IMR-90 (cell line): Measurements from ENCODE around the gene ZNF780B. TPM values are rescaled to one million over a fixed set of nuclear protein-coding genes. Genes with fewer than 3 reads are reported as not detected.

Source experiments
- ATAC-seq: fragments of 200-7000 bp; cut with Tn5 transposase; 2 replicates; pipeline ENCODE4 v1.9.1; 2020; ENCODE audit warnings: low read depth, mild to moderate bottlenecking, moderate library complexity
- BruUV-seq: library from RNA; stranded (reverse); fragments of 400-500 nt; replicated peaks from 2 replicates; lab custom pipeline; 2021; lab: Mats Ljungman, UMichigan
- CTCF ChIA-PET: fragments of 300-600 bp; formaldehyde crosslinking; extraction: SDS; loops from one replicate; lab custom pipeline; 2021; ENCODE audit warnings: antibody characterized with exemption; lab: Yijun Ruan, JAX
- POLR2A ChIA-PET: fragments of 300-600 bp; sonication (Branson Sonifier 250); formaldehyde crosslinking; loops from one replicate; lab custom pipeline; 2022; ENCODE audit warnings: antibody characterized with exemption; ENCODE audit not compliant: unreplicated experiment; lab: Charles Lee
- DNase-seq: peaks from one replicate; pipeline ENCODE4 v3.0.0; 2013
- H2AFZ ChIP-seq: replicated peaks from 2 replicates; pipeline ENCODE3; 2013; ENCODE audit warnings: low read length, mild to moderate bottlenecking; ENCODE audit not compliant: poor library complexity
- H2AK5ac ChIP-seq: 2 replicates; pipeline ENCODE4 v1.6.1; 2013; ENCODE audit warnings: low read depth, low read length, inconsistent platforms
- H2AK9ac ChIP-seq: replicated peaks from 2 replicates; pipeline ENCODE3; 2013; ENCODE audit warnings: mild to moderate bottlenecking, low read depth, low read length, moderate library complexity; ENCODE audit not compliant: poor library complexity
- H2BK120ac ChIP-seq: 2 replicates; pipeline ENCODE4 v1.6.1; 2013; ENCODE audit warnings: low read depth, low read length, inconsistent platforms
- H2BK15ac ChIP-seq: 3 replicates; pipeline ENCODE4 v1.6.1; 2013; ENCODE audit warnings: low read depth, low read length, inconsistent platforms
- H2BK20ac ChIP-seq: 2 replicates; pipeline ENCODE4 v1.6.1; 2013; ENCODE audit warnings: low read depth, mild to moderate bottlenecking, inconsistent platforms, low read length, moderate library complexity
- H2BK5ac ChIP-seq: 2 replicates; pipeline ENCODE4 v1.6.1; 2013; ENCODE audit warnings: mild to moderate bottlenecking, low read depth, low read length, inconsistent platforms; ENCODE audit not compliant: poor library complexity, severe bottlenecking
- H3K14ac ChIP-seq: replicated peaks from 2 replicates; pipeline ENCODE4 v1.6.1; 2013; ENCODE audit warnings: low read depth, low read length, inconsistent platforms
- H3K18ac ChIP-seq: 2 replicates; pipeline ENCODE4 v1.6.1; 2013; ENCODE audit warnings: low read depth, low read length, control low read depth
- H3K23ac ChIP-seq: 2 replicates; pipeline ENCODE4 v1.6.1; 2013; ENCODE audit warnings: low read depth, low read length, inconsistent platforms
- H3K27ac ChIP-seq: 2 replicates; pipeline ENCODE4 v1.5.1; 2013; ENCODE audit warnings: mild to moderate bottlenecking, control low read depth, low read length; ENCODE audit not compliant: insufficient read depth
- H3K27me3 ChIP-seq: 2 replicates; pipeline ENCODE4 v1.6.1; 2013; ENCODE audit warnings: low read length; ENCODE audit not compliant: control insufficient read depth, insufficient read depth
- H3K36me3 ChIP-seq: 2 replicates; pipeline ENCODE4 v1.6.1; 2013; ENCODE audit warnings: low read length, mixed read lengths; ENCODE audit not compliant: control insufficient read depth, insufficient read depth
- H3K4ac ChIP-seq: 2 replicates; pipeline ENCODE4 v1.6.1; 2013; ENCODE audit warnings: low read depth, low read length, inconsistent platforms
- H3K4me1 ChIP-seq: 2 replicates; pipeline ENCODE4 v1.6.1; 2013; ENCODE audit warnings: low read length, mixed read lengths; ENCODE audit not compliant: control insufficient read depth, insufficient read depth
- H3K4me2 ChIP-seq: 2 replicates; pipeline ENCODE4 v1.6.1; 2013; ENCODE audit warnings: low read depth, mild to moderate bottlenecking, control low read depth, low read length, moderate library complexity
- H3K4me3 ChIP-seq: 2 replicates; pipeline ENCODE4 v1.5.1; 2013; ENCODE audit warnings: low read depth, mild to moderate bottlenecking, control low read depth, low read length, moderate library complexity; ENCODE audit not compliant: insufficient read depth
- H3K56ac ChIP-seq: 2 replicates; pipeline ENCODE4 v1.6.1; 2013; ENCODE audit warnings: low read length, inconsistent platforms; ENCODE audit not compliant: insufficient read depth; ENCODE audit errors: extremely low read depth
- H3K79me1 ChIP-seq, 2 experiments: 2 replicates each; pipeline ENCODE4 v1.6.1; 2013; ENCODE audit warnings: low read length in 2 of 2, inconsistent platforms in 1 of 2, low read depth in 1 of 2
- H3K9ac ChIP-seq: 2 replicates; pipeline ENCODE4 v1.6.1; 2013; ENCODE audit warnings: low read depth, low read length, control low read depth
- H3K9me1 ChIP-seq: 2 replicates; pipeline ENCODE4 v1.6.1; 2013; ENCODE audit warnings: low read length, inconsistent platforms; ENCODE audit not compliant: insufficient read depth
- H3K9me3 ChIP-seq: 2 replicates; pipeline ENCODE4 v1.6.1; 2013; ENCODE audit warnings: low read length; ENCODE audit not compliant: control insufficient read depth, insufficient read depth
- H4K20me1 ChIP-seq: 2 replicates; pipeline ENCODE4 v1.6.1; 2013; ENCODE audit warnings: low read length, inconsistent platforms; ENCODE audit not compliant: insufficient read depth
- H4K5ac ChIP-seq: 2 replicates; pipeline ENCODE4 v1.6.1; 2013; ENCODE audit warnings: mild to moderate bottlenecking, low read depth, low read length, control low read depth
- H4K8ac ChIP-seq, 2 experiments: 2 replicates each; pipeline ENCODE4 v1.6.1; 2013; ENCODE audit warnings: low read depth in 2 of 2, low read length in 2 of 2, control low read depth in 1 of 2, inconsistent platforms in 1 of 2
- H4K91ac ChIP-seq: 2 replicates; pipeline ENCODE4 v1.6.1; 2013; ENCODE audit warnings: low read depth, low read length, inconsistent platforms; ENCODE audit not compliant: insufficient read depth
- BHLHE40 ChIP-seq: fragments of 150-350 bp; IDR thresholded peaks from 2 replicates; pipeline ENCODE4 v1.6.1; 2016; ENCODE audit warnings: mild to moderate bottlenecking, low read depth, low read length
- CEBPB ChIP-seq: IDR thresholded peaks from 2 replicates; pipeline ENCODE4 v1.6.1; 2012; ENCODE audit warnings: low read depth, low read length, improper control_type of control experiment
- CHD1 ChIP-seq: IDR thresholded peaks from 2 replicates; pipeline ENCODE4 v1.6.1; 2012; ENCODE audit warnings: low read depth, low read length, improper control_type of control experiment
- CTCF ChIP-seq: conservative IDR thresholded peaks from 2 replicates; pipeline ENCODE4 v1.5.1; 2012; ENCODE audit warnings: mild to moderate bottlenecking, low read depth, low read length, improper control_type of control experiment
- ELK1 ChIP-seq: fragments of 150-350 bp; IDR thresholded peaks from 2 replicates; pipeline ENCODE4 v1.6.1; 2016; ENCODE audit warnings: low read depth, mild to moderate bottlenecking, low read length, moderate library complexity, borderline replicate concordance
- FOS ChIP-seq: fragments of 150-350 bp; IDR thresholded peaks from 2 replicates; pipeline ENCODE4 v1.6.1; 2016; ENCODE audit warnings: low read depth, low read length
- MAFK ChIP-seq: IDR thresholded peaks from 2 replicates; pipeline ENCODE4 v1.6.1; 2012; ENCODE audit warnings: low read depth, low read length, improper control_type of control experiment
- MAZ ChIP-seq: IDR thresholded peaks from 2 replicates; pipeline ENCODE4 v1.6.1; 2012; ENCODE audit warnings: low read depth, mild to moderate bottlenecking, low read length, improper control_type of control experiment, moderate library complexity, borderline replicate concordance
- MXI1 ChIP-seq: IDR thresholded peaks from 2 replicates; pipeline ENCODE4 v1.6.1; 2012; ENCODE audit warnings: low read depth, mild to moderate bottlenecking, low read length, moderate library complexity, borderline replicate concordance
- NFE2L2 ChIP-seq: fragments of 150-350 bp; IDR thresholded peaks from 2 replicates; pipeline ENCODE4 v1.6.1; 2016; ENCODE audit warnings: low read depth, mild to moderate bottlenecking, low read length
- POLR2A ChIP-seq: IDR thresholded peaks from 2 replicates; pipeline ENCODE4 v1.6.1; 2012; ENCODE audit warnings: mild to moderate bottlenecking, low read depth, low read length
- RAD21 ChIP-seq: IDR thresholded peaks from 2 replicates; pipeline ENCODE4 v1.6.1; 2012; ENCODE audit warnings: low read length, improper control_type of control experiment
- RCOR1 ChIP-seq: IDR thresholded peaks from 2 replicates; pipeline ENCODE4 v1.6.1; 2012; ENCODE audit warnings: mild to moderate bottlenecking, low read length, improper control_type of control experiment; ENCODE audit not compliant: insufficient replicate concordance
- RFX5 ChIP-seq: IDR thresholded peaks from 2 replicates; pipeline ENCODE4 v1.8.0; 2012; ENCODE audit warnings: low read depth, mild to moderate bottlenecking, low read length, moderate library complexity
- SMC3 ChIP-seq: fragments of 150-350 bp; IDR thresholded peaks from 2 replicates; pipeline ENCODE4 v1.6.1; 2016; ENCODE audit warnings: low read depth, mild to moderate bottlenecking, antibody characterized with exemption, low read length, moderate library complexity
- USF2 ChIP-seq: fragments of 150-350 bp; IDR thresholded peaks from 2 replicates; pipeline ENCODE4 v1.6.1; 2017; ENCODE audit warnings: mild to moderate bottlenecking, antibody characterized with exemption, low read length, low read depth
- WGBS, 2 experiments: methylation state at CpG; one replicate each; pipeline versions ENCODE4 v1.1.5 to v1.1.7; 2013; ENCODE audit warnings: missing lambda C conversion rate in 2 of 2; ENCODE audit not compliant: insufficient read length in 1 of 2; ENCODE audit errors: extremely low coverage in 2 of 2; 5-methylcytosine and 5-hydroxymethylcytosine counted together
- dilution Hi-C: fragments of 300-500 bp; cut with HindIII; formaldehyde crosslinking; loops from one replicate; pipeline ENCODE4 v1.14.3; 2018; ENCODE audit warnings: low sequenced_read_pairs; ENCODE audit not compliant: unreplicated experiment
- in situ Hi-C: fragments of 300-500 bp; cut with MboI; formaldehyde crosslinking; loops from 3 replicates; pipeline ENCODE4 v1.14.3; 2019; ENCODE audit warnings: low sequenced_read_pairs, inconsistent platforms, mixed read lengths
- intact Hi-C: fragments of 100-400 bp; cut with micrococcal nuclease; formaldehyde crosslinking; loops from 2 replicates; pipeline ENCODE4 v1.10.0; 2022
- polyA plus RNA-seq, 3 experiments: library from polyadenylated mRNA; depleted of rRNA; stranded (reverse); fragments of >200 nt; gene quantifications; 2 replicates each; pipeline ENCODE4 v1.2.3, GENCODE V29; 2012; ENCODE audit warnings: low replicate concordance in 1 of 3
- total RNA-seq: library from RNA; depleted of rRNA; stranded (reverse); fragments of >200 nt; gene quantifications from 2 replicates; pipeline ENCODE4 v1.2.3, GENCODE V29; 2012

The ZNF780B gene
- total and polyA plus RNA-seq, 2 of the 4 experiments (the other 2 are of a cell fraction): 3.7 to 19.9 TPM

- Histone ChIP-seq H3K18ac (no peak overlapping the region), H3K23ac (no peak overlapping the region), H3K4ac (no peak overlapping the region), H3K27ac (no peak overlapping the region), H2BK20ac (no peak overlapping the region), H3K9ac (no peak overlapping the region), H3K4me2 (no peak overlapping the region), H4K91ac (no peak overlapping the region), H3K56ac (no peak overlapping the region), H4K20me1 (no peaks in the 10 kb centered on the region; the same call in 1 of the 2 replicates), H2AFZ (no peak overlapping the region), H2BK120ac (no peak overlapping the region), H2AK5ac (no peak overlapping the region), H2BK15ac (no peak overlapping the region), H3K9me1 (0 out of 2 replicates have a peak, but pooled peaks cover 3% of the 10 kb centered on the region), H2BK5ac (no peak overlapping the region), H4K5ac (no peak overlapping the region), H3K79me1 (peaks cover 18 to 19% of the 10 kb centered on the region in 2 experiments; a peak in 3 of 4 replicates), H3K36me3 (peaks cover 34% of the 10 kb centered on the region), H2AK9ac (no peak overlapping the region), H3K14ac (no peak overlapping the region), H3K9me3 (peaks cover 4% of the 10 kb centered on the region), H3K27me3 (no peaks in the 10 kb centered on the region), H3K4me1 (no peaks in the 10 kb centered on the region), H3K4me3 (no peak overlapping the region), H4K8ac (no peak overlapping the region)
- ChIA-PET CTCF (no interaction called here), POLR2A (interaction anchor here (0.5 kb wide), 1 partner anchor 186 kb away, joined by 3 read pairs; no protein-coding TSS in a partner anchor)
- in situ Hi-C loops (no loop called here), intact Hi-C loops (no loop called here), dilution Hi-C loops (no loop called here)
- TF ChIP-seq FOS (no peak), CEBPB (no peak), RFX5 (no peak), CHD1 (no peak), POLR2A (no peak), MAZ (no peak), MXI1 (no peak), MAFK (no peak), USF2 (no peak), CTCF (no peak), SMC3 (no peak), ELK1 (no peak), NFE2L2 (no peak), RCOR1 (no peak), RAD21 (no peak), BHLHE40 (no peak)
- WGBS, 2 experiments: no CpG with 5 or more reads among the region's 5 CpGs
- BruUV-seq: no TSS peak
- ATAC-seq (no peak), DNase-seq (no peak)
Observed at GRCh38 chr19:39983695-39984300, 72.2 kb downstream of the ZNF780B start.
